Heart left ventricle (tissue), 16 donors: ENCODE data around the gene SMPD3. TPM values are rescaled to one million over a fixed set of nuclear protein-coding genes. Genes with fewer than 3 reads are reported as not detected.

Experiments used
- ATAC-seq, 4 donors: fragments of 200-7000 bp; cut with Tn5 transposase; one replicate each; pipeline ENCODE4 v1.9.1; 2020 to 2022; ENCODE audit warnings: moderate library complexity in 4 of 4, mild to moderate bottlenecking in 3 of 4, moderate number of reproducible peaks in 1 of 4
- DNase-seq, 5 donors: peaks; one replicate each; pipeline ENCODE4 v3.0.0-alpha.2; 2020
- H3K27ac ChIP-seq, 12 donors: fragments of 200-600 bp; sonication (generic) in 4 of 12; one replicate each; pipeline versions ENCODE4 v1.5.0 to v1.8.0; 2016 to 2022; ENCODE audit warnings: mild to moderate bottlenecking in 2 of 12
- H3K27me3 ChIP-seq, 9 donors: fragments of 200-600 bp; sonication (generic) in 2 of 9; one replicate each; pipeline versions ENCODE4 v1.5.1 to v1.8.0; 2016 to 2022; ENCODE audit warnings: mild to moderate bottlenecking in 3 of 9
- H3K36me3 ChIP-seq, 9 donors: fragments of 200-600 bp; sonication (generic) in 2 of 9; one replicate each; pipeline versions ENCODE4 v1.5.0 to v1.8.0; 2018 to 2022; ENCODE audit warnings: mild to moderate bottlenecking in 2 of 9
- H3K4me1 ChIP-seq, 12 donors: fragments of 200-600 bp; sonication (generic) in 4 of 12; one replicate each; pipeline versions ENCODE4 v1.5.0 to v1.8.0; 2016 to 2022; ENCODE audit warnings: mild to moderate bottlenecking in 3 of 12
- H3K4me3 ChIP-seq, 12 donors: fragments of 200-600 bp; sonication (generic) in 4 of 12; one replicate each; pipeline versions ENCODE4 v1.5.0 to v1.8.0; 2017 to 2022; ENCODE audit warnings: mild to moderate bottlenecking in 9 of 12, moderate library complexity in 4 of 12
- H3K9me3 ChIP-seq, 12 donors: fragments of 200-600 bp; sonication (generic) in 4 of 12; one replicate each; pipeline versions ENCODE4 v1.5.0 to v1.8.0; 2016 to 2022; ENCODE audit warnings: mild to moderate bottlenecking in 1 of 12
- POLR2A ChIP-seq, 2 donors: fragments of 450-650 bp; IDR thresholded peaks; one replicate each; pipeline ENCODE4 v1.6.1; 2017; ENCODE audit warnings: antibody characterized with exemption in 2 of 2, mild to moderate bottlenecking in 2 of 2, moderate library complexity in 2 of 2
- WGBS, 4 donors: extraction: QIAGEN DNeasy Blood & Tissue Kit in 2 of 4; methylation state at CpG; one replicate each; pipeline versions ENCODE4 v1.1.5 to v1.1.7; 2013 to 2018; 5-methylcytosine and 5-hydroxymethylcytosine counted together
- intact Hi-C, 10 donors: fragments of 100-400 bp; cut with DNase I; formaldehyde crosslinking; loops; one replicate each; pipeline versions ENCODE4 v1.11.1 to v1.14.2; 2022
- polyA plus RNA-seq, 2 donors: library from polyadenylated mRNA; stranded (reverse); fragments of 200-250 nt; gene quantifications; one replicate each; pipeline ENCODE4 v1.2.3, GENCODE V29; 2013
- total RNA-seq, 9 donors: library from RNA; depleted of rRNA in 2 of 9; stranded (reverse); fragments of >200 nt in 2 of 9; fragmentation: NEBNext Ultra II Directional in 3 of 9; extraction: Animal tissue kit (Norgen Biotek cat#: 25700) in 3 of 9; gene quantifications; one replicate each; pipeline versions ENCODE4 v1.1.0 to v1.2.4, GENCODE V29; 2016 to 2023
- TF ChIP-seq, protein P1 (sequence below), 12 donors: fragments of 200-600 bp; sonication (generic) in 4 of 12; IDR thresholded peaks; one replicate each; pipeline versions ENCODE4 v1.5.0 to v1.8.0; 2018 to 2022; ENCODE audit warnings: antibody characterized with exemption in 12 of 12, mild to moderate bottlenecking in 5 of 12
- donor health status: ischemic (EF 13 %, LVEDD 7.1; RV severe dilation, severe dysfunction).
- donor health status: healthy with polysubstance abuse.
- donor health status: DM: no; HTN: yes; CAD: no.
- donor health status: DM: no; HTN: no; CAD: no.
- donor health status: ischemic (EF 25% LVEDD 6.9; RV normal size, moderate dysfunction).
- donor health status: ischemic (EF 25% LVEDD 5.7; RV mildly dilated, moderate dysfunction).
- donor health status: healthy.
- donor health status: DM: yes; HTN: yes; CAD: no.
- donor health status: ischemic (EF 35%, LVEDD 5.7; RV mildly dilated, moderate dysfunction).
- donor health status: nonischemic (EF 11% LVEDD 7.7; RV severe dilation, severe dysfunction).
- donor health status: DM: yes; HTN: yes; CAD: no.
- donor health status: PGD.
- donor health status: ischemic (EF 29% LVEDD 5.4; RV normal size, mild dysfunction).
- donor health status: nonischemic (EF 23%, LVEDD 6.1; RV moderate dilation, normal function).

The SMPD3 gene
- total and polyA plus RNA-seq, 11 donors: 0.07 to 14.4 (median 0.17) TPM; not detected in 3

DNA sequence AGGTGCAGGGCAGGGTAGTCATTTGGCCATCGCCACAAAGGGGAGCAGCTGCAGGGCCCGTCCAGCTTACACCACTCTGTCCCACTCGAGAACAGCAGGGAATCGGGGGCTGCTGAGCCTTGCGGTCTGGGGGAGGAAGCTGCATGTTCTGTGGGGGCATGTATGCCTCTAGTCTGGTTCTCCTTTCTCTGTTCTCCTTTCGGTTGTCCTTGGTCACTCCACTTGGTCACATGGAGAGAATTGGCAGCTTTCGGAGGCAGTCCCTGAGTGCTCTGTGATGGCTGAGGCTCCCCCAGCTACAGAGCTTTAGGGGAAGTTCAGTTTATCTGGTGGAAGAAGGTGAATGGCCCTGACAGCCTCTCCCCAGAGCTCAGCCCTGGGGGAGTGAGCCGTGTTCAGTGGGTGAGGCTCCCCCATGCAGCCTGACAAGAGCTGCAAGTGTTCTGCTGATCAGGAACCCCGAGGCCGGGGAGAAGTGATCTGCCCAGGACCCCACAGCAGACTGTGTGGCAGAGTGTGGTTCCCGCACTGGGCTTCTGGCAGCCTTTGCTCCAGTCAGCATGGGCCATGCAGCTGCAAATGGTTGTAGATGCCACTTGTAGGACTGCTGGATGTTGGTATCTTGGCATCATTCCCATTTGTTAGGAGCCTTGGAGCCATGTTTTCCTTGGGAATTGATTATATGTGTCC, 22.3 kb upstream of the SMPD3 start:
- ATAC-seq (peak; percentile 71 to 92 (median 86)), DNase-seq (peak in 4 of 5 donors; percentile 30 to 57 (median 40))
- H3K27me3 ChIP-seq: no peaks in the 10 kb centered on the region
- no peak for TF ChIP-seq POLR2A (IDR thresholded peaks at IDR 0.05)
- TF ChIP-seq, protein P1, sequence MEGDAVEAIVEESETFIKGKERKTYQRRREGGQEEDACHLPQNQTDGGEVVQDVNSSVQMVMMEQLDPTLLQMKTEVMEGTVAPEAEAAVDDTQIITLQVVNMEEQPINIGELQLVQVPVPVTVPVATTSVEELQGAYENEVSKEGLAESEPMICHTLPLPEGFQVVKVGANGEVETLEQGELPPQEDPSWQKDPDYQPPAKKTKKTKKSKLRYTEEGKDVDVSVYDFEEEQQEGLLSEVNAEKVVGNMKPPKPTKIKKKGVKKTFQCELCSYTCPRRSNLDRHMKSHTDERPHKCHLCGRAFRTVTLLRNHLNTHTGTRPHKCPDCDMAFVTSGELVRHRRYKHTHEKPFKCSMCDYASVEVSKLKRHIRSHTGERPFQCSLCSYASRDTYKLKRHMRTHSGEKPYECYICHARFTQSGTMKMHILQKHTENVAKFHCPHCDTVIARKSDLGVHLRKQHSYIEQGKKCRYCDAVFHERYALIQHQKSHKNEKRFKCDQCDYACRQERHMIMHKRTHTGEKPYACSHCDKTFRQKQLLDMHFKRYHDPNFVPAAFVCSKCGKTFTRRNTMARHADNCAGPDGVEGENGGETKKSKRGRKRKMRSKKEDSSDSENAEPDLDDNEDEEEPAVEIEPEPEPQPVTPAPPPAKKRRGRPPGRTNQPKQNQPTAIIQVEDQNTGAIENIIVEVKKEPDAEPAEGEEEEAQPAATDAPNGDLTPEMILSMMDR (IDR thresholded peaks at IDR 0.05): no peak
- intact Hi-C loops: no loop called here
- H3K36me3 ChIP-seq: no peaks in the 10 kb centered on the region
- WGBS, 4 donors: 37 to 46% (median 42%) methylated on average over 7 to 11 of the region's 11 CpGs
- peaks cover 0 to 63% (median 18%) of the 10 kb centered on the region in 12 donors for H3K4me1 ChIP-seq
- peak overlapping the region in 9 of 12 donors; percentile 8 to 46 (median 29) for H3K4me3 ChIP-seq
- no peaks in the 10 kb centered on the region for H3K9me3 ChIP-seq
- H3K27ac ChIP-seq: peak overlapping the region in 10 of 12 donors; percentile 1 to 91 (median 50)

DNA sequence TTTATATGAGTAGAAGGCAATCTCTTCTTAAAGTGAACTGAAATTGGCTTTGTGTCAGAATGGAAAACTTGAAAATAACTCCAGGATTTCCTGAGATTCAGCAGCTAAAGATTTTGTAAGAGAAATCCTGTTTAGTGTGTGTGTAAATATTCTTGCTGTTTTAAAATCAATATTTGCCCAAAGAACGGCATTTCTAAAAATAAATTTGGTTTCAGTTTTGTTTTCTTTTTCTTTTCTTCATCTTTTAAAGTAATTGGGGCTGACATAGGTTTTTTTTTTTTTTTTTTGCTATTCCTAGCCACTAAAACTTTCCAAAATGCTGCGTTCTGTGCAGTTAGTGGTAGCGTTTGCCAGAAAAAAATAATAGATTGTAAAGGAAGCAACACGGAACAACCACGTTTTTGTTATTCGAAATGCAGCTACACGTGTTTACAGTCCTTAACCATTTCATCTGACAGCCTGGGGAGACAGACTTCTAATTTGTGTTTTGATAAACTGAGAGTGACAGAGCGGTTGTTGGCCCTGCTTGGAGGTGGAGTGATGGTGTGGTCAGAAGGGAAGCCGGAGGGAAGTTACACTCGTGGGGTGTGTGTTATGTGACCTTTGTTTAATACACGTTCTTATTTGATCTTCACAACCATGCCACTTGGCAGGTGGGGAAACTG, 21.6 kb upstream of the SMPD3 start:
- WGBS, 4 donors: 29 to 41% (median 32%) methylated on average over 11 of the region's 11 CpGs
- Histone ChIP-seq H3K4me3 (peak overlapping the region in 10 of 12 donors; percentile 2 to 46 (median 28)), H3K9me3 (no peaks in the 10 kb centered on the region), H3K27me3 (no peaks in the 10 kb centered on the region), H3K36me3 (no peaks in the 10 kb centered on the region), H3K27ac (peak overlapping the region in 10 of 12 donors; percentile 1 to 91 (median 50)), H3K4me1 (peaks cover 0 to 63% (median 18%) of the 10 kb centered on the region in 12 donors)
- intact Hi-C loops: no loop called here
- DNase-seq: no peak
- TF ChIP-seq, protein P1 (IDR thresholded peaks at IDR 0.05): no peak
- TF ChIP-seq POLR2A (IDR thresholded peaks at IDR 0.05): no peak
- ATAC-seq: peak in 3 of 4 donors; percentile 43 to 46 (median 45)

DNA sequence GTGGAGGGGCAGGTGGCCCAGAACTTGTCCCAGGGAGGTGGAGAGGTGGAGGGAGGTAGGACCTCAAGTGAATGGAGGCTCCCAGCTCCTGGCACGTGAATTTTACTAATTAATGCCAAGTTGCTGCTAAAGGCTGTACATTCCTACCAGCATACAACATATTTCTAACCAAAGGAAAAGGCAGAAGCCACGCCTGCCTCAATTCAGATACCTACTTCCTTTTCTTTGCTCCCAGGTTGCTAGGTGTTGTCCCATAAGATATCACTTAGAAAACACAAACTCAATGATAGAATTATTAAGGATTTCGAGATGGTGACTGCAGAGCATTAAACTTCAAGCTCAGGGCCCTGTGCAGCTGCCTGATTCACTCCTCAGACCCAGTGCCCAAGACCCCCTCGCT, 20.5 kb upstream of the SMPD3 start:
- DNase-seq: no peak
- Histone ChIP-seq H3K27ac (peak overlapping the region in 4 of 12 donors; percentile 56 to 91 (median 72)), H3K4me1 (peaks cover 0 to 58% (median 18%) of the 10 kb centered on the region in 12 donors), H3K36me3 (no peaks in the 10 kb centered on the region), H3K4me3 (no peak overlapping the region), H3K27me3 (no peaks in the 10 kb centered on the region), H3K9me3 (no peaks in the 10 kb centered on the region)
- TF ChIP-seq POLR2A (IDR thresholded peaks at IDR 0.05): no peak
- TF ChIP-seq, protein P1 (IDR thresholded peaks at IDR 0.05): no peak
- WGBS, 4 donors: 74 to 84% (median 82%) methylated on average over 4 of the region's 4 CpGs
- no peak for ATAC-seq
- intact Hi-C loops: no loop called here

DNA sequence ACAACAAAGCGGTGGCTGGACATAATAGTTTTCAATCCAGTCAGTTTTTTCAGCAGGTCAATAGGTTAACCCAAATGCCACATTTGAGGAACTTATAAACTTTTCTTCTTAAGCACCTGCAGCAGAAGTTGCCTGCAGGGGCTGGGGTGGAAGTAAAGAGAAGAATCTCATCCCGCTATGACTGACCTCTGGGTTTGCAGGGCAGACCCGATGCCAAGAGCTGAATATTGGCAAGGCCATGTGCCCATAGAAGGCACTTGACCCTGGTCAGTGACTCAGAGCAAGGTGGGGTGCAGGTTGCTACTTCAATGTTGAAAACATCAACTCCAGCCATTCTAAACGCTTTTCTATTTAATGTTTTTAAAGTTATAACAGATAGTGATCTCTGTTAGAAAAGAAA, 17.9 kb upstream of the SMPD3 start:
- H3K4me1 ChIP-seq: peaks cover 0 to 33% (median 17%) of the 10 kb centered on the region in 12 donors
- peaks cover 0 to 7% (median 0%) of the 10 kb centered on the region in 12 donors for H3K9me3 ChIP-seq
- H3K36me3 ChIP-seq: no peaks in the 10 kb centered on the region
- TF ChIP-seq POLR2A (IDR thresholded peaks at IDR 0.05): no peak
- TF ChIP-seq, protein P1 (IDR thresholded peaks at IDR 0.05): no peak
- no peak overlapping the region for H3K4me3 ChIP-seq
- ATAC-seq: no peak
- no peaks in the 10 kb centered on the region for H3K27me3 ChIP-seq
- H3K27ac ChIP-seq: no peak overlapping the region
- intact Hi-C loops: no loop called here
- WGBS, 4 donors: 75 to 87% (median 84%) methylated on average over 4 of the region's 4 CpGs
- no peak for DNase-seq
